Endothelial cell of umbilical vein (primary cell): ENCODE results near the gene CLEC4M. TPM values are rescaled to one million over a fixed set of nuclear protein-coding genes. Genes with fewer than 3 reads are reported as not detected.

Source experiments
- BruUV-seq: library from RNA; stranded (reverse); fragments of 400-500 nt; replicated peaks from 2 replicates; lab custom pipeline; 2021; lab: Mats Ljungman, UMichigan
- CTCF ChIA-PET: fragments of 300-600, 350-600 bp; sonication (Branson Sonifier 250); formaldehyde crosslinking; loops from one replicate; lab custom pipeline; 2021; ENCODE audit warnings: antibody characterized with exemption, inconsistent platforms; lab: Charles Lee
- POLR2A ChIA-PET: fragments of 300-600, 350-600 bp; sonication (Branson Sonifier 250); formaldehyde crosslinking; loops from one replicate; lab custom pipeline; 2021; ENCODE audit warnings: antibody characterized with exemption, inconsistent platforms; lab: Charles Lee
- DNase-seq: peaks from one replicate; pipeline ENCODE4 v3.0.0-alpha.2; 2011; ENCODE audit warnings: low read depth, low spot score
- FAIRE-seq: peaks from 2 replicates; lab custom pipeline; 2011; peaks lifted over from hg19 to GRCh38; lab: Jason Lieb, UNC
- H2AFZ ChIP-seq: 2 replicates; pipeline ENCODE4 v1.6.0; 2012; ENCODE audit warnings: low read depth, low read length, control low read depth, inconsistent platforms
- H3K27ac ChIP-seq: 2 replicates; pipeline ENCODE4 v1.5.1; 2011; ENCODE audit warnings: low read depth, mild to moderate bottlenecking, control low read depth, low read length, moderate library complexity; ENCODE audit not compliant: insufficient read depth
- H3K27me3 ChIP-seq, 2 experiments: 2 replicates each; pipeline versions ENCODE4 v1.6.0 to v1.6.1; 2011; ENCODE audit warnings: low read length in 2 of 2, mixed read lengths in 1 of 2; ENCODE audit not compliant: control insufficient read depth in 2 of 2, insufficient read depth in 2 of 2
- H3K36me3 ChIP-seq, 2 experiments: 2 replicates in 1 of 2; 3 replicates in 1 of 2; pipeline ENCODE4 v1.5.1; 2011; ENCODE audit warnings: low read length in 2 of 2, mild to moderate bottlenecking in 1 of 2, moderate library complexity in 1 of 2; ENCODE audit not compliant: control insufficient read depth in 2 of 2, insufficient read depth in 2 of 2; ENCODE audit errors: extremely low read depth in 1 of 2
- H3K4me1 ChIP-seq: 3 replicates; pipeline ENCODE4 v1.5.1; 2011; ENCODE audit warnings: mild to moderate bottlenecking, low read length; ENCODE audit not compliant: control insufficient read depth, insufficient read depth; ENCODE audit errors: extremely low read depth
- H3K4me2 ChIP-seq: 2 replicates; pipeline ENCODE4 v1.6.1; 2011; ENCODE audit warnings: low read length, control low read depth, mixed read lengths; ENCODE audit not compliant: insufficient read depth
- H3K4me3 ChIP-seq, 3 experiments: fragments of 200-600 bp in 1 of 3; sonication (generic), shearing (Covaris generic) in 1 of 3; replicated peaks in 1 of 3; 2 replicates each; pipeline ENCODE4 v1.5.1; 2011 to 2016; ENCODE audit warnings: control low read depth in 3 of 3, low read length in 3 of 3, mild to moderate bottlenecking in 2 of 3, inconsistent platforms in 1 of 3, low read depth in 1 of 3, moderate library complexity in 1 of 3; ENCODE audit not compliant: insufficient read depth in 1 of 3
- H3K79me2 ChIP-seq: 2 replicates; pipeline ENCODE4 v1.6.0; 2012; ENCODE audit warnings: low read length, inconsistent platforms; ENCODE audit not compliant: control insufficient read depth, insufficient read depth
- H3K9ac ChIP-seq: replicated peaks from 2 replicates; pipeline ENCODE3; 2011; ENCODE audit warnings: low read length, control low read depth; ENCODE audit not compliant: insufficient read depth; ENCODE audit errors: extremely low read depth
- H3K9me1 ChIP-seq: replicated peaks from 3 replicates; pipeline ENCODE4 v1.6.0; 2011; ENCODE audit warnings: mild to moderate bottlenecking, low read length; ENCODE audit not compliant: control insufficient read depth, insufficient read depth; ENCODE audit errors: extremely low read depth
- H3K9me3 ChIP-seq: replicated peaks from 2 replicates; pipeline ENCODE4 v1.5.1; 2012; ENCODE audit warnings: low read length, inconsistent platforms; ENCODE audit not compliant: control insufficient read depth, insufficient read depth
- H4K20me1 ChIP-seq: replicated peaks from 2 replicates; pipeline ENCODE3; 2011; ENCODE audit warnings: mild to moderate bottlenecking, low read length; ENCODE audit not compliant: control insufficient read depth, insufficient read depth; ENCODE audit errors: extremely low read depth
- MYC ChIP-seq: IDR thresholded peaks from one replicate; pipeline ENCODE4 v1.6.1; 2011; ENCODE audit warnings: mild to moderate bottlenecking, low read depth, low read length
- POLR2A ChIP-seq: IDR thresholded peaks from 2 replicates; pipeline ENCODE4 v1.6.1; 2012; ENCODE audit warnings: low read depth, mild to moderate bottlenecking, control low read depth, low read length
- POLR2AphosphoS5 ChIP-seq: IDR thresholded peaks from 2 replicates; pipeline ENCODE4 v1.6.1; 2012; ENCODE audit warnings: low read depth, mild to moderate bottlenecking, control low read depth, low read length, moderate library complexity; ENCODE audit not compliant: insufficient read depth
- dilution Hi-C: fragments of 300-500 bp; cut with MboI; formaldehyde crosslinking; loops from one replicate; pipeline ENCODE4 v1.15.0; 2019; ENCODE audit warnings: low sequenced_read_pairs; ENCODE audit not compliant: extremely low pct_ligation_motif_present
- intact Hi-C: fragments of 100-400 bp; cut with micrococcal nuclease; formaldehyde crosslinking; loops from one replicate; pipeline ENCODE4 v1.10.0; 2022
- polyA plus RNA-seq, 4 experiments: library from polyadenylated mRNA; depleted of rRNA in 3 of 4; stranded (reverse) in 3 of 4; unstranded in 1 of 4; fragments of >200 nt; gene quantifications; 2 replicates each; pipeline versions ENCODE4 v1.2.1 to v1.2.3, GENCODE V29; 2011 to 2012; ENCODE audit warnings: missing spikeins in 1 of 4
- total RNA-seq: library from RNA; stranded (reverse); gene quantifications from 2 replicates; pipeline ENCODE4 v1.2.3, GENCODE V29; 2021
- TF ChIP-seq, protein P1 (sequence below): IDR thresholded peaks from 2 replicates; pipeline ENCODE4 v1.6.1; 2011; ENCODE audit not compliant: insufficient read depth, insufficient read length

The CLEC4M gene
- total and polyA plus RNA-seq, 2 donors (not counting 3 experiments of a cell fraction or from before 2014, with no cell fraction given): 0.46 to 1.0 TPM

DNA sequence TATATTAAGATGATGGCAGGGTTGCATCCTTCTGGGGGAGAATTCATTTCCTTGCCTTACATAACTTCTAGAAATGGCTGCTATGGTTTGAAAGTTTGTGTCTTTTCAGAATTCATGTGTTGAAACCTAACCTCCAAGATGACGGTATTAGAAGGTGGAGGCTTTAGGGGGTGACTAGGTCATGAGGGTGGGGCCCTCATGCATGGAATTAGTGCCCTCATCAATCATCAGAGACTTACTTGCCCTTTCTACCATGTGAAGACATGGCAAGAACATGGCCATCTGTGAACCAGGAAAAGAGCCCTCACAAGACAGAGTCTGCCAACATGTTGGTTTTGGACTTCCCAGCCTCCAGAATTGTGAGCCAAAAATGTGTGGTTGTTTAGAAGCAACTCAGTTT is 46.3 kb upstream of the CLEC4M start:
- dilution Hi-C loops (no loop called here), intact Hi-C loops (no loop called here)
- CTCF ChIA-PET: no interaction called here
- H4K20me1 ChIP-seq: no peaks in the 10 kb centered on the region
- no peak overlapping the region for H3K9ac ChIP-seq
- no peak overlapping the region for H3K4me3 ChIP-seq
- H2AFZ ChIP-seq: no peak overlapping the region
- TF ChIP-seq POLR2A (no peak), MYC (no peak), POLR2AphosphoS5 (no peak)
- TF ChIP-seq, protein P1, sequence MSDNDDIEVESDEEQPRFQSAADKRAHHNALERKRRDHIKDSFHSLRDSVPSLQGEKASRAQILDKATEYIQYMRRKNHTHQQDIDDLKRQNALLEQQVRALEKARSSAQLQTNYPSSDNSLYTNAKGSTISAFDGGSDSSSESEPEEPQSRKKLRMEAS: no peak
- no peaks in the 10 kb centered on the region for H3K36me3 ChIP-seq
- H3K9me3 ChIP-seq: no peaks in the 10 kb centered on the region
- no peaks in the 10 kb centered on the region for H3K9me1 ChIP-seq
- no peak for FAIRE-seq
- H3K4me2 ChIP-seq: no peak overlapping the region
- no TSS peak for BruUV-seq
- DNase-seq: no peak
- no peaks in the 10 kb centered on the region for H3K27me3 ChIP-seq
- no peak overlapping the region for H3K27ac ChIP-seq
- no peaks in the 10 kb centered on the region for H3K79me2 ChIP-seq
- POLR2A ChIA-PET: no interaction called here
- H3K4me1 ChIP-seq: no peaks in the 10 kb centered on the region

DNA sequence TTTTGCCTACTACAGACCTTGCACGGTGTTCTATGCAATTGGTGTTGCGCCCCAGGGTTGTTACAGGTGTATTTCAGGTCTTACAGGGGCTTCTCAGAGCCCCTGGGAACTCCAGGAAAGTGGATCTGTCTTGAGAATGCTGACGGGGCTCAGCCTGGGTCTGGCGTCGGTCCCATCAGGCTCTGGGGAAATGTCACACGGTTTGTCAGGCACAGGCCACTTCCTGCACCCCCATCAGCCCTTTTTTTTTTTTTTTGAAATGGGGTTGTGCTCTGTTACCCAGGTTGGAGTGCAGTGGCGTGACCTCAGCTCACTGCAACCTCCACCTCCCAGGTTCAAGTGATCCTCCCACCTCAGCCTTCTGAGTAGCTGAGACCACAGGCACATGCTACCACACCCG is 44.4 kb upstream of the CLEC4M start:
- peaks cover 0 to 2% of the 10 kb centered on the region in 2 experiments for H3K27me3 ChIP-seq
- H3K9me3 ChIP-seq: no peaks in the 10 kb centered on the region
- no peak for TF ChIP-seq POLR2AphosphoS5
- ChIA-PET CTCF (interaction anchor here (1.4 to 1.9 kb wide), 2 partner anchors 9 to 38 kb away, joined by 5 to 6 read pairs; partner anchors contain the start of gene TRAPPC5), POLR2A (no interaction called here)
- H3K4me3 ChIP-seq: no peak overlapping the region
- H3K36me3 ChIP-seq: no peaks in the 10 kb centered on the region
- H2AFZ ChIP-seq: no peak overlapping the region
- DNase-seq (no peak), FAIRE-seq (no peak)
- H3K9ac ChIP-seq: no peak overlapping the region
- H3K4me2 ChIP-seq: no peak overlapping the region
- no peaks in the 10 kb centered on the region for H3K9me1 ChIP-seq
- intact Hi-C loops (no loop called here), dilution Hi-C loops (no loop called here)
- H4K20me1 ChIP-seq: no peaks in the 10 kb centered on the region
- H3K27ac ChIP-seq: no peak overlapping the region
- no peaks in the 10 kb centered on the region for H3K79me2 ChIP-seq
- BruUV-seq: no TSS peak
- H3K4me1 ChIP-seq: no peaks in the 10 kb centered on the region
